ENCODE results near the gene IL17D.

IL17D gene

DNA sequence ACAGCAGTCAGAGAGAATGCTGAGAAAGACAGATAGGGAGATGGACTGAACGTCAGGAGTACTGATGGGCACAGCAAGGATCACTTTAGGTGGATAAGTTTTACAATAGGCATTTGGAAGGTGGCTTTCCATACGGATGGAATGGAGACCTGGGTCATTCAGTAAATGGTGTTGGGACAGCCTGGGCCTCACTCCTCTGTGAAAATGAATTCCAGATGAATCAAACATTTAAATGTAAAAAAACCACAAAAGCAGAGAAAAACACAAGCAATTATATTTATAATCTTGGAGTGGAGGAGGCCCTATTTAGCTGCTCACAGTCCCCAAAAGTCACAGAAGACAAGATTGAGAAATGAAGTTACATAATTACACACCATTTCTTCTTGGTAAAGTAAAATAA lies 4.7 kb downstream of the IL17D start:
- H3K4me3 Mint-ChIP-seq, result no peak overlapping the region
- no peak for ATAC-seq
- no peak for DNase-seq
- no peak overlapping the region for H3K27ac Mint-ChIP-seq
- H3K9me3 Mint-ChIP-seq, result no peaks in the 10 kb centered on the region
- peaks cover 24% of the 10 kb centered on the region for H3K27me3 Mint-ChIP-seq
- H3K4me1 Mint-ChIP-seq, result peaks cover 11% of the 10 kb centered on the region

GRCh38 chr13:20709369-20709768 lies 5.9 kb downstream of the IL17D start:
- H3K27ac Mint-ChIP-seq, result no peak overlapping the region
- H3K27me3 Mint-ChIP-seq, result peaks cover 36% of the 10 kb centered on the region
- DNase-seq (no peak), ATAC-seq (no peak)
- H3K9me3 Mint-ChIP-seq, result no peaks in the 10 kb centered on the region
- no peak overlapping the region for H3K4me3 Mint-ChIP-seq
- peaks cover 14% of the 10 kb centered on the region for H3K4me1 Mint-ChIP-seq

DNA sequence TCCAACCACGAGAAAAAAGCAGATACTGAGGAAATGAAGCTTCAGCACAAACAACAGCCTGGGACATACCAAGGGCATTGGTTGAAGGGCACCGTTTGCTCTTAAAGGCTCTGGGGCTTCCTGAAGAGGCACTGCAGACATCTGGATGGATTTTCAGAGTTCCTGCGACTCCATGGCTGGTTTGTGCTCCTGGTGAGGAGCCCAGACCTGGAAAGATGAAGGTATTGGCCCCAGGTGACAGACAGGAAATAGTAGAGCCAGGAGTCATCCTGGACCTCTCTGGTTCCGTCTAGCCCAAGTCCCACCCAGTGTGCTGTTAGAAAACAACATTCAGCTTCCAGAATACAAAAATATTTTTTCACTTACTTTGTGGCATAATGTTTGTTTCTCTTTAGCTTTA lies 6.3 kb downstream of the IL17D start:
- no peaks in the 10 kb centered on the region for H3K9me3 Mint-ChIP-seq
- H3K27me3 Mint-ChIP-seq, result peaks cover 40% of the 10 kb centered on the region
- H3K4me3 Mint-ChIP-seq, result no peak overlapping the region
- H3K4me1 Mint-ChIP-seq, result peaks cover 14% of the 10 kb centered on the region
- ATAC-seq (no peak), DNase-seq (no peak)
- H3K27ac Mint-ChIP-seq, result no peak overlapping the region

DNA sequence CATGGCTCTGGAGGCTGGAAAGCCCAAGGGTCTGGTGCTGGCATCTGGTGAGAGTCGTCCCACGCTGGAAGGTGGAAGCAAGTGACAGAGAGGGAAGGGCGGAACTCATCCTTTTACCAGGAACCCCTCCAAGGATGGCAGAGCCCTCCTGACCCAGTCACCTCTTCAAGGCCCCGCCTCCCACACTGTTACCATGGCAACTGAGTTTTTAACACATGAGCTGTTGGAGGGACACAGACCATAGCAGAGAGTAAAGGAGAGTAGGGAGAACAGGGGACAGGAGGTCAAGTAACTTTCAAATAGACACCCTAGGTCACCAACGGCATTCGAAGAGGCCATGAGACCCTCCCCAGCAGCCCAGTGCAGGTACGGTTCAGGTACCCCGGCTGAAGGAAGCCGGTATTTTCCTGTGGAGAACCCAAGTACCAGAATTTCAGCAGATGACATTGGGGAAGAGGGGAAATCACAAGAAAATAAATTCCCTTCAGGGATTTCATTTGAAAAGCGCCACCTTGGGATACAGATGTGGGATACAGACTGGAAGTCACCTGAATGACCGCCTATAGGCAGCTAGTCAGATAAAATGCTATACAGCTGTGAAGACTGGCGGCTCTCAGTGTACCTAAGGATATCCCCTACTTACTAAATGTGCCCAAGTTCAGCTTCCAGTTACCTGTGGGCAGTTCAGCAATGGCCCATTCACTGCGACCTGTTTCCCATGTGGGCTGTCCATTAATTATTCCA lies 8.0 kb downstream of the IL17D start:
- no peaks in the 10 kb centered on the region for H3K9me3 Mint-ChIP-seq
- no peak for DNase-seq
- no peak overlapping the region for H3K4me3 Mint-ChIP-seq
- H3K4me1 Mint-ChIP-seq, result peaks cover 14% of the 10 kb centered on the region
- H3K27ac Mint-ChIP-seq, result no peak overlapping the region
- H3K27me3 Mint-ChIP-seq, result peaks cover 42% of the 10 kb centered on the region
- no peak for ATAC-seq

DNA sequence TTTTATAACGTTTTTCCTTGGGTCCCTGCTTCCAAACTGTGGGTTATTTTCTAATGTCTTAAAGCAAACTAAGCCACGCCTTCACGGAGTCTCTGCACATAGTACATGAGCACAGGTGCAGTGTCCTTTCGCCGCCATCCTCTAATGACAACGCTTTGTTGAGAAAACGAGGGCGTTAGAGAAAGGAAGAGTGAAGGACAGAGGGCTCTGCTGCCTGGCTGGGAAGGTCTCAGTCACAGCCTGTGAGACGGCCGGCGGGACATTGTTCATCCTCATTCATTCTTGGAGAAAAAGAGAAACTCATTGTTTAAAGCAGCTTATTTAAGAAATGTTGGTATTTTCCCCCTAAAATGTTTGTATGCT lies 9.5 kb downstream of the IL17D start:
- ATAC-seq (no peak), DNase-seq (no peak)
- H3K4me3 Mint-ChIP-seq, result peak overlapping the region in 1 of 2 donors; percentile 43
- peaks cover 14% of the 10 kb centered on the region for H3K4me1 Mint-ChIP-seq
- H3K27ac Mint-ChIP-seq, result peak overlapping the region in 1 of 2 donors; percentile 10
- H3K27me3 Mint-ChIP-seq, result peaks cover 42% of the 10 kb centered on the region
- H3K9me3 Mint-ChIP-seq, result no peaks in the 10 kb centered on the region

GRCh38 chr13:20713751-20714150 lies 10.3 kb downstream of the IL17D start:
- Mint-ChIP-seq H3K27ac (no peak overlapping the region), H3K27me3 (peaks cover 42% of the 10 kb centered on the region), H3K4me1 (peaks cover 14% of the 10 kb centered on the region), H3K9me3 (no peaks in the 10 kb centered on the region), H3K4me3 (no peak overlapping the region)
- DNase-seq (no peak), ATAC-seq (no peak)

DNA sequence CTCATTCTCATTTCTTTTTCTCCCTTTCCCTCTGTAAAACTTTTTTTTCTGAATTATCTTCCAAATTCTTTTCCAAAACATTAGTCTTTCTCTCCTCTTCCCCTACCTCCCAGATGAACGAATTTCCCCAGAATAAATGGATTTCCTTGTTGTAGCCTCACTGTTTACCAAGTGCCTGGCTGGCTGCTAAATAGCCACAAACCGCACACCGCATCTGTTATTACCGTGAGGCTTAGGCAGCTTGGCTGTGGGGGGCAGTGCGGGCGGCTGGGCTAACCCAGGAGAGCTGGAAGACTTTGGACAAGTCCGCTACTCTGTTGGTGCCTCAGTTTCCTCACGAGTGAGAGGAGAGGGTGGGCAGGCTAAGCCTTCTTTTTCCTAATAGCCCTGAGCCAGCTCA lies 10.7 kb downstream of the IL17D start:
- H3K27ac Mint-ChIP-seq, result no peak overlapping the region
- peaks cover 42% of the 10 kb centered on the region for H3K27me3 Mint-ChIP-seq
- DNase-seq, result no peak
- H3K4me1 Mint-ChIP-seq, result peaks cover 14% of the 10 kb centered on the region
- no peak overlapping the region for H3K4me3 Mint-ChIP-seq
- no peaks in the 10 kb centered on the region for H3K9me3 Mint-ChIP-seq
- no peak for ATAC-seq

GRCh38 chr13:20714563-20715329 lies 11.2 kb downstream of the IL17D start:
- DNase-seq (no peak), ATAC-seq (no peak)
- Mint-ChIP-seq H3K4me1 (peaks cover 14% of the 10 kb centered on the region), H3K4me3 (no peak overlapping the region), H3K9me3 (no peaks in the 10 kb centered on the region), H3K27me3 (peaks cover 42% of the 10 kb centered on the region), H3K27ac (no peak overlapping the region)

DNA sequence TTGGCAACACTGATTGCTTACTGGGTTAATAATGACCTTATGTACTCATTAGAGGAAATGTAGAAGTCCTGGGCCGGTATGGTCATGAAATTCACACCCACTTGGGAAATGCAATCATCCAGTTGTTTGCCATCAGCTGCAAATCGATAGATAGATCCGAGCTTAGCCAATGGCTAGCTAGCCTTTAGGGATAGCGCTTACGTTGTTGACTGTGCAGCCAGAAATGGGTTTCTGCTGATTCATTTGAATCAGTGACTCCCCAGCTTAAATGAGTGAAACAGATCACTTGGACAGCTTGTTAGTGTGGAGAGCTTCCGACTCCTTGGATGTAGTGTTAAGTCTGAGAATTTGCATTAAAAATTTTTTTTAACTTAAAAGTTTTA lies 11.8 kb downstream of the IL17D start:
- no peak overlapping the region for H3K4me3 Mint-ChIP-seq
- peaks cover 42% of the 10 kb centered on the region for H3K27me3 Mint-ChIP-seq
- ATAC-seq (no peak), DNase-seq (no peak)
- peaks cover 14% of the 10 kb centered on the region for H3K4me1 Mint-ChIP-seq
- no peaks in the 10 kb centered on the region for H3K9me3 Mint-ChIP-seq
- no peak overlapping the region for H3K27ac Mint-ChIP-seq

- ATAC-seq (no peak), DNase-seq (no peak)
- Mint-ChIP-seq H3K9me3 (no peaks in the 10 kb centered on the region), H3K27me3 (peaks cover 31% of the 10 kb centered on the region), H3K27ac (no peak overlapping the region), H3K4me1 (peaks cover 24% of the 10 kb centered on the region), H3K4me3 (no peak overlapping the region)
Measured at GRCh38 chr13:20716951-20717350, 13.5 kb downstream of the IL17D start.

DNA sequence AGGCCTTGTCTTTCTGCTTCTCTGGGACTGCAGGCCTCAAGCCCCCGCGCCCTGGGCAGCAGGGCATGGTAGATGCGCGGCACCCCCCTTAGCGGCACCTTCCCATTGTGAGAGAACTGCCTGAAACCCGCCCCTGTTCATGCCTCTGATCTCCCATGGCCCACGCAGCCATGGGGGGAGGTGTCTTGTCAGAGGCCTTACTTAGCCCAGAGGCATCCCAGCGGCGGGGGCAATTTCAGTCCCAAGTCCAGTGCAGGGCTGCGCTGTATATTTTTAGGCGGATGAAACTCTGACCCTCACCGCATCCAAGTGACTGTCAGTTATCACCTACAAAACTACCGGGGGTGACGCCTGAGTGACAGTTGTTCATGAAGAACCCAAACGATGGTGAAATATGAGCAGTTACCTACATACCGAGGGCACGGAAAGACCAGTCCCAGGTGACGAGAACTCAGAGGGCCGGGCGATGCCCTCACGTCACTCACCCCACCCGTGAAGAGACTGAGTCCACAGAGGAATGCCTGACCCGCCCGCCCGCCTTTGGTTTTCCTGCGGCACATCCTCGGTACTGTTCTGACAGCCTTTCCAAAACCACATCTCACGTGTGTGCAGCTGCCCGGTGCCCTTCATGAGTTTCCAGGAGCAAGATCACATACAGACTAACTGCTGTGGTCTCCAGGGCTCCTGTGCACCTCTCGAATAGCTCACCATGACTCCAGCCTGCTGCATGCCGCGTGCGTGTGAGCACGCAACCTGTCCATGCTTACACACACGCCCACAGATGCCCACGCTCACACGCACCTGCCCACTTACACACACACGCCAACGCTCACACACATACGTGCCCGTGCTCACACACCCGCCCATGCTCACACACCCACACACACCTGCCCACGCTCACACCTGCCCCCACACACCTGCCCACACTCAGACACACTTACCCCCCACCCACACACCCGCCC lies 14.4 kb downstream of the IL17D start:
- no peak for ATAC-seq
- H3K4me3 Mint-ChIP-seq, result no peak overlapping the region
- peaks cover 21% of the 10 kb centered on the region for H3K27me3 Mint-ChIP-seq
- H3K9me3 Mint-ChIP-seq, result no peaks in the 10 kb centered on the region
- DNase-seq, result no peak
- H3K27ac Mint-ChIP-seq, result peak overlapping the region in 1 of 2 donors; percentile 50
- peaks cover 24% of the 10 kb centered on the region for H3K4me1 Mint-ChIP-seq

- Mint-ChIP-seq H3K27ac (no peak overlapping the region), H3K4me3 (no peak overlapping the region), H3K27me3 (peaks cover 9% of the 10 kb centered on the region), H3K4me1 (peaks cover 17% of the 10 kb centered on the region), H3K9me3 (no peaks in the 10 kb centered on the region)
- ATAC-seq (no peak), DNase-seq (no peak)
Measured at GRCh38 chr13:20718958-20719566, 15.6 kb downstream of the IL17D start.

GRCh38 chr13:20719783-20720182 lies 16.3 kb downstream of the IL17D start:
- ATAC-seq, result no peak
- Mint-ChIP-seq H3K9me3 (no peaks in the 10 kb centered on the region), H3K27me3 (peaks cover 2% of the 10 kb centered on the region), H3K4me3 (no peak overlapping the region), H3K4me1 (peaks cover 17% of the 10 kb centered on the region), H3K27ac (no peak overlapping the region)
- DNase-seq, result no peak

DNA sequence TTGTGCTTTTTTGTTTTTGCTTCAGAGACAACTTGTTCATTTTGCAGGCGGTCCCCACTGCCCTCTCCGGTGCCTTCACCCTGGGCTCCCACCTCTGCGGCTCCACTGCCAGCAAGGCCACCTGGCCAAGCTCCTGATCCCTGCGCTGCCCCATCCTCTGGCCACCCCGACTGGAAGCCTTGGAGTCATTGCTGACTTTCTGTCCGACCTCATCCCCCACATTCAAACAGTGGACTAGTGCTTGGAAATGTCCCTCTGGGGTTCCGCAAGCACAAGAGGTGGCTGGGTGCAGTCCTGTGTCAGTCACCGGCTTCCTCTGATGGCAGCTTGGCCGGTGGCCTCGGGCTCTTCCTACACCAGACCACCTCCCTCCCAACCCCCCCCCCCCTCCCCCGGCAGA lies 17.0 kb downstream of the IL17D start:
- Mint-ChIP-seq H3K9me3 (no peaks in the 10 kb centered on the region), H3K4me1 (peaks cover 17% of the 10 kb centered on the region)
- ATAC-seq, result no peak

DNA sequence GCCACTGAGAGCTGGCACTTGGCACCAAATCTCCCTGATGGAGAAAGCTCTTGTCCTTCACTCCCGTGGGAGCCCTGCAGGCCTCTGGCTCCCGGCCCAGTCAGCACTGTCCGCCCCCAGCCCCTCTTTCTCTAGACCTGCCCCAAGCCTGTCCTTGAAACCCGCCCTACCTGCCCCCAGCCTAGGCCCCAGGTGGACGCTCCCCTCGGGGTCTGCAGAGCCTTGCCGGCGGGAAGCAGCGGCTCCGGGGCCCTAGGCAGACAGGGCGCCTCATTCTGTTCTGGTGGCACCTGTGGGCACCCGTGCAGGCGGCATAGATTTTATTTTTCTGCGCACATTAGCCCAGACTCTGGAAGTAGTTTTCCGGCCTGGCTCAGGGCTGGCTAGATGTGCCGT lies 17.6 kb downstream of the IL17D start:
- no peak overlapping the region for H3K27ac Mint-ChIP-seq
- peak overlapping the region; percentile 3 to 87 for H3K4me3 Mint-ChIP-seq
- no peaks in the 10 kb centered on the region for H3K9me3 Mint-ChIP-seq
- H3K27me3 Mint-ChIP-seq, result no peaks in the 10 kb centered on the region
- ATAC-seq (no peak), DNase-seq (no peak)
- H3K4me1 Mint-ChIP-seq, result peaks cover 17% of the 10 kb centered on the region

More for the DNA sequence above, 17.0 kb downstream of the IL17D start:
- Mint-ChIP-seq H3K27me3 (no peaks in the 10 kb centered on the region), H3K27ac (no peak overlapping the region), H3K4me3 (no peak overlapping the region)
- no peak for DNase-seq
